GM20431 (cell line): ENCODE measurements around the gene HDAC11.

Source experiments
- in situ Hi-C: fragments of 300-500 bp; cut with MseI, MboI; formaldehyde crosslinking; loops from one replicate; pipeline ENCODE4 v1.15.0; 2020; ENCODE audit warnings: low sequenced_read_pairs; ENCODE audit not compliant: unreplicated experiment

The HDAC11 gene

GRCh38 chr3:13504161-13504831 lies 24.2 kb downstream of the HDAC11 start:
- in situ Hi-C loops, result no loop called here

DNA sequence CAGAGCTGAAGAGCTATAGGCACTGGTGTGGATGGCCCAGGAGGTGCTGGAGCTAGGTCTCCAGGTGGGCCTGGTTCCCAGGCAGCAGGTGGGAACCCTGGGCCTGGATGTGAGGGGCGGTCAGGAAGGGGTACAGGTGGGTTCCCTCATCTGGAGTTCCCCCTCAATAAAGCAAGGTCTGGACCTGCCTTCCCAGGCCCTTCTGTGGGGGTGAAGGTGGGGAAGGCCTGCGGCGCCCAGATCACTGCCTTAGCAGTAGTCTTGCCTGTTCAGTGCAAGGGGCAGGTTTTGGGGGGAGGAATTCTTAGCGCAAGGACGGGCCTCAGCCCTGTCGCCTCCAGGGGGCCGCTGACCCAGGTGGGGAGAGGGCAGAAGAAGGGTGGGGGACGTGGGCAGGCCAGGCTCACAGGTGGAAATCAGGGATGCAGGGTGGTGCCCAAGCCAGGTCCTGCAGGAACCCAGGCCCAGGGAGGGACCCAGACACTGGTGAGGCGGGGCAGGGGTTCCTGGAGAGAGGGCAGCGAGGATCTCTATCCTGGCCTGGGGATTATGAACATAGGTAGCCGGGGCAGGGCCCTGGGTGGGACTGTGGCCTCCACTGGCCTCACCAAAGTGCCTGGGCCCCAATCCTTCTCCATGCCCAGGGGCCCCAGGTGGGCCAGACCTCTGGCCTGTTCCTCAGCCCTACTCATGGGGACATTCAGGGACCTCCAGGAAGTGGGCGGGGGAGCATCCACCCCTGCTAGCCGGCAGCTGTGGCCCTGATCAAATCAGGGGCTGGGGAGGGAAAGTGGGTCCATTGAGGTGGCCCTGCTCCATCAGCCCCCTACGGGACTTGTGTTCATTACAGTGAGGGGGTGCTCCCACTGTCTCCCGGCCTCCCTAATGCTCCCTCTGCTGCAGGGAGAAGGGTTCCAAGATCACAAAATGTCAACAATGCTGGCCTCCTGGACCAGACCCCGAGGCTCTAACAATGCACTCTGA lies 25.3 kb downstream of the HDAC11 start:
- in situ Hi-C loops, result no loop called here

DNA sequence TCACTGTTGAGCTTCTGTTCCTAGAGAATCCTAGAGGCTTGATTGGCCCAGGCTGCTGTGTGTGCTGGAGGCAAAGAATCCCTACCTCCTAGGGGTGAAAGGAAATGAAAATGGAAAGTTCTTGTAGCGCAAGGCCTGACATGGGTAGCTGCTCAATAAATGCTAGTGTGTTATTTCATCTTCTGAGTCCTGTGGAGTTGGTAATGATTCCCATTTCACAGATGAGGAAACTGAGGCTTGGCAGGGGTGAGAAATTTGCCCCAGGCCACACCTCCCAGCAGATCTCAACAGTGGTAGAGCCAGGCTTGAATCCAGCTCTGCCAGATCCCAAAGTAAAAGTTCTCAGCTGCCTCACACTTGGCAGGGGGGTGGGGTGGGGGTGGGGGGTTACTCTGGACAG lies 26.1 kb downstream of the HDAC11 start:
- in situ Hi-C loops, result no loop called here

GRCh38 chr3:13506680-13507079 lies 26.6 kb downstream of the HDAC11 start:
- in situ Hi-C loops, result no loop called here

DNA sequence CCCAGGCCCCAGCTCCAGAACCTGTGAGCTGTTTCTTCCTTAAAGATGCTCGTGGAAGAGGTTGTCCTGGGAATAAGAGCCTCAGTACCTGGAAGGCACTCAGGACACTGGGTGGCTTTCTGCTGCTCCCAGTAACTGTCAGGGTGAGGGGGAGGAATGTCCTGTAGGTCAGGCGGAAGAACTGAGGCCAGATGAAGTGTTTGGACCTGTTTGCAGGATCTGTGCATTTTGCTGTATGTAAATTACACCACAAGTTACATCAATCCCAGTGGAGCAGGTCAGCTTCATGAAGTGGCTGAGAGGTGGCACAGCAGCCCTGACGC lies 27.1 kb downstream of the HDAC11 start:
- in situ Hi-C loops, result no loop called here

GRCh38 chr3:13507570-13508339 lies 27.6 kb downstream of the HDAC11 start:
- in situ Hi-C loops, result no loop called here

- in situ Hi-C loops, result no loop called here
Observed at GRCh38 chr3:13508496-13508895, 28.4 kb downstream of the HDAC11 start.

DNA sequence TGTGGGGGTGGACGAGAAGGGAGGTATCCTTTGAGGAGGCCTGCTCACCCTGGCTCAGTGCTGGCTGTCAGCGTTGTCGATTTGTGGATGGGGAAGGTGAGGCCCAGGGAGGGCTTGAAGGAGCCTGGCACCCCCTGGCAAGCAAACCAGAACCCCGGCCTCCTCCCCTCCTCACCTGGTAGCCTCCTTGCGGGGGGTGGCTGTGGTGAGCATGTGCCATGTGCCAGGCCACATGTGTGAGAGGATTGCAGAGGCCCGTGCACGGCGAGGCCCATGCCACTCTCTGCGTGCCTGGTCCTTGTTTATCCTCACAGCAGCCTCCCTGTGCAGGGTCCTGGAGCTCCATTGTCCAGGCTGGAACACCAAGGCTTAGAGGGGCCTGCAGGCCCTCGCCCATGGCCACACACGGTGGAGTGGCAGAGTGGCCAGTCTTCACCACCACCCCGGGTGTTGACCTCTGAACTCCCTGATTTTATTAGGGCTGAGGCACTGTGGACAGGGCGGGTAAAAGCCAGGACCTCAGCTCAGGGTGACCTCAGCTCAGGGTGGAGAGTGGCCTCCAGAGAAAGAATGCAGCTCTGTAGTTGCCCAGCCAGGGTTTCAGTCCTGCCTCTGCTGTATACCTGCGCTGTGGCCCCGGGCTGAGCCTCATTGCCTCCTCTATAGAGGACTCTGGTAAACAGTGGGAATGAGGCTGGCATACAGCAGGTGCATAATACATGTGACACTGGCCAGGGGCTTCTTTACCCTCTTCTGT lies 29.1 kb downstream of the HDAC11 start:
- in situ Hi-C loops, result no loop called here

DNA sequence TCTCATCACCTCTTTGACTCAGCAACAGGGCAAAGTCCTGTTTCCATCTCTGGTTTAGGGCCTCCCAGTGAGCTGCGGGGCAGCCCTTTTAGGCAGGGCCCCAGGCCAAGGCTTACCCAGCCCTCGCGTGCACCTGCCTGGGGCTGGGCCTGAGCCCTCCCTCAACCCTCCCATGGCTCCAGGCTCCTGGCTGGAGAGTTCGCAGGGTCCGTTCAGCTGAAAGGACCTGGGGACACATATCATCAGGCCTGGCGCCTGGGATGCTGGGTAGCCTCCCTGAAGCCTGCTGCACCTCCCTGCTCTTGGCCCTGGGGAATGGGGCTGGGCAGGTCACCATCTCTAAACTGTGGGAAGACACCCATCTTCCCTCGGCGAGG lies 29.7 kb downstream of the HDAC11 start:
- in situ Hi-C loops, result no loop called here

GRCh38 chr3:13512451-13512850 lies 32.3 kb downstream of the HDAC11 start:
- in situ Hi-C loops, result no loop called here

- in situ Hi-C loops, result no loop called here
Observed at GRCh38 chr3:13513051-13513912, 33.2 kb downstream of the HDAC11 start.

GRCh38 chr3:13513913-13514517 lies 33.9 kb downstream of the HDAC11 start:
- in situ Hi-C loops, result no loop called here

DNA sequence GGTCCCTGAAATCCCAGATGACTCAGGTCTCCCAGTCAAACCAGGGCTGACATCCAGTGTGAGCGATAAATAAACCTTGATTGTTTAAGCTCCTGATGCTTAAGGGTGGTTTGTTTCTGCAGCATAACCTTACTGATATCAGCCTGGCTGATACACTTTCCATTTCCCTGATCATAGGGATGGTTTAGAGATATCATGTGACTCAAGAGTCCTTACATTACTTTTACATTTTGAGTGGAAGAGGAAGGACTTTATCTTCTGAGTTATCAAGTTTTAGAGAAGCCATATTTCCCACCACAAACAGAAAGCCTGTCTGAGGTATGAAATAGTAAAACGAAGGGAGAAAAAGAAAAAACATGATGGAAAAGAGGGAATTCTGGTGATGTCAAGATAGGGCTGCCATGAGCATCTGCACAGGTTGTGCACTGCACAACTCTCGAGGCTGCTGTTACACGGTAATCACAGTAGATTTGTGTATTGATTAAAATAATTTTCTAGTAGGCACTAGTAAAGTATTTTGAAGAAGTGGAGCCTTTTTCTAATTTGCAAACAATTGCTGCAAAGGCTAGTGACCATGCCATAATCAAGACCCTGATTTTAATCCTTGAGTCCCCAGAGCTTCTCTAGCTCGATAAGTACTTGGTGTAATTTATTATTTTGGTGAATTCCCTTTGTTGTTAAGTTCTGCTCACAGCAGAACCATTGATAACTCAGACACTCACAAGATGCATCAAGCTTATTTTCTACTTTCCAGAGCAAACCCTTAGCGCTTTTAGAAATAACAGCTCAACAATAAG lies 34.7 kb downstream of the HDAC11 start:
- in situ Hi-C loops, result no loop called here

GRCh38 chr3:13515786-13516759 lies 36.0 kb downstream of the HDAC11 start:
- in situ Hi-C loops, result no loop called here

DNA sequence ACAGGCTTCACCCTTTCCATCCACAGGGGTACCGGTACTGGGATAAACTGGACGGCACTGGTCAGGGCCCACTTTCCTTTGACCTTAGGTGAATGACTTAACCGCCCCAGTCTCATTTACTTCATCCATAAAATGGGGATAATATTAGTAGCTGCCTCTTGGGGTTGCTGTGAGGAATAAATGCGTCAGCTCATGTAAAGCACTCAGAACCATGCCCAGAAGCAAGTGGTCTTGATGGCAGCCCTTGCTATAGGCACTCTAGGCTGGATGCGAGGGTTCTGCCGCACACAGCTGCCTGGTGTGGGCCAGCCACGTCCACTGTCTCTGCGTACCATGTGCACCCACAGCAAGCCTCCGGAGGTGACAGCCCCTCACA lies 36.6 kb downstream of the HDAC11 start:
- in situ Hi-C loops, result no loop called here

DNA sequence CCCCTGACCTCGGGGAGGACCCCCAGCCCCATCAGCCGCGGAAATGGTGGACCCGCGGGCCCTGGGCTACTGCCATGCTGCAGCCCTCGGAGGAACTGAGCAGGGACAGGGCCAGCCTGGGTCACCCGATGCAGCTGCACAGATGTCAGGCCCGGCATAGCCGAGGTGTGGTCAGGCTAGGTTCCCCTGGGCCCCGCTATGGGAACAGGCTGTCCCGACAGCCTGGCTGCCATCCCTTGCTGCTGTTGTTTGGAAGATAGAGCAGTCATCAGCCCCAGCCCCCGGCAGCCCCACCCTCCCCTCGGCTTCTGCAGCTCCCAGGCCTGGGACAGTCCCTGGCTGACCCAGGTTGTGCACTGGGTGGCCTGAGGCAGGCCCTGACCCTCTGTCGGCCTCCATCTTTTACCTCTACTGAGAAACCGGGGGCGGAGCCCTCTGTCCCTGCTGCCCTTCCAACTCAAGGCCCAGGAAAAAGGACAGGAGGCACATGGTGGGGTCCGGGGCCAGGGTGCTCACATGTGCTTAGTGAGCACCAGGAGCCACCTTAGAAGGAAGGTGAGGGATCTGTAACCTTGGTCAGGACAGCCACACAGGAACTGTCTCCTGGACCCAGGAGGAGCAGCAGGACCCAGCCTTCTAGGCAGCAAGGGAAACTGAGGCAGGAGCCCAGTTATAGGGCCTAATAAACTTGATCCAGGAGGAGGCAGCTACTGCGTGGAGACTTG lies 37.3 kb downstream of the HDAC11 start:
- in situ Hi-C loops, result no loop called here
